HEK293T (cell line): ENCODE data around the gene CHST15.

Experiments
- ELF4 ChIP-seq: fragments of 450-650 bp; IDR thresholded peaks from 2 replicates; pipeline ENCODE4 v1.6.1; 2017; ENCODE audit warnings: antibody characterized with exemption
- FOXM1 ChIP-seq: fragments of 450-650 bp; IDR thresholded peaks from 2 replicates; pipeline ENCODE4 v1.6.1; 2017; ENCODE audit warnings: mild to moderate bottlenecking, borderline replicate concordance

GRCh38 chr10:124057601-124058000 is 35.8 kb downstream of the CHST15 start:
- TF ChIP-seq ELF4 (no peak), FOXM1 (no peak)
